T1000 (cell line): Measurements from ENCODE around the gene MEGF11.
A peak's percentile ranks its signal among the peaks of the same experiment; 100 is the strongest.

Experiments used
- DNase-seq: peaks from one replicate; lab custom pipeline; 2025; ENCODE audit warnings: mixed read lengths; lab: John Stamatoyannopoulos, UW

MEGF11 gene

DNA sequence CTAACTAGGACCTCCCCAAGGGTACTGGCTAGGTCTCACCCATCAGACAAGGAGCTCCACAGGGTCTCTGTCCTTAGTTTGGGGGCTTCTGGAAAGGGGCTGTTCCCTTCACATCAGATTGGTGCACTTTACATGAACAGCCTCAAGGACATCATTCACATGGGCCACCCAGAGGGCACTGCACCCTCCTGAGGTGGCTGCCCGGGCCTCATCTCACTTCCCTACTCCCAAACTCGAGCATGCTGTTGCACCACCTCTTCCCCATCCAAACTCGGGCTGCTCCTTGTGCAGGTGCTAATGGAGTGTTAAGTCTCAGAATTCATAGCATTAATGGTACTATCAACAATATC is 336.2 kb downstream of the MEGF11 start:
- DNase-seq = no peak

DNA sequence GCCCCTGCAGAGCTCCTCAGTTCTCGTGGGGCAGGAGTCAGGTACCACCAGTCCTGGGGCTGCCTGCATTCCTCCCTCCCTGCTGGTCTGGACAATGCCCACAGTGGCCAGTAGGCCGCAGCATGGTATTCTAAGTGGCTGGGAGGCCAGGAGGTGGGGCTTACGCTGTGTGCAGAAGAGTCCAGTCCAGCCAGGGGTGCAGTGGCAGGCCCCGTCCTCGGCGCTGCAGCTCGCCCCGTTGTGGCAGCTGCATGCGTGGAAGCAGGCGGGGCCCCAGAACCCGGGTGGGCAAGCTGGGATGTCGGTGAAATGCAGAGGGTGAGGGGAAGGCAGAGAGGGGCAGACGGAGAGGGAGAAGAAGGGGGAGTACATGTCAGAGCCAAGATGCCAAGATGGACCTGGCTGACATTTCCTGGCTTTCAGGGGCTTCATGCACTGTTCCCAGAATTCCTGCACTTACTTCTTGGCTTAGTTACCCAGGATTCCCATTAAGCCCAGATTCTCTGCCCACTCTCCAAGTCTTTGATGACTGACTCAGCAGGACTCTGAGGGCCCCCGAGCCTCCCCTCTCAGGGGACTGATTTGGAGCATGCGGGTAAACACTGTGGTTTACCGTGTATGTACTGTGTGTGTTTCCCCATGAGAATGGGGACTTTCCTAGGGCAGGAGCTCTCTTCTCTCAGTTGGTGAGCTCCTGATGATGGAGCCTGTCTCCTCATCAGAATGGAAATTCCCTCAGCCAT is 336.7 kb downstream of the MEGF11 start:
- DNase-seq = peak; percentile 60

DNA sequence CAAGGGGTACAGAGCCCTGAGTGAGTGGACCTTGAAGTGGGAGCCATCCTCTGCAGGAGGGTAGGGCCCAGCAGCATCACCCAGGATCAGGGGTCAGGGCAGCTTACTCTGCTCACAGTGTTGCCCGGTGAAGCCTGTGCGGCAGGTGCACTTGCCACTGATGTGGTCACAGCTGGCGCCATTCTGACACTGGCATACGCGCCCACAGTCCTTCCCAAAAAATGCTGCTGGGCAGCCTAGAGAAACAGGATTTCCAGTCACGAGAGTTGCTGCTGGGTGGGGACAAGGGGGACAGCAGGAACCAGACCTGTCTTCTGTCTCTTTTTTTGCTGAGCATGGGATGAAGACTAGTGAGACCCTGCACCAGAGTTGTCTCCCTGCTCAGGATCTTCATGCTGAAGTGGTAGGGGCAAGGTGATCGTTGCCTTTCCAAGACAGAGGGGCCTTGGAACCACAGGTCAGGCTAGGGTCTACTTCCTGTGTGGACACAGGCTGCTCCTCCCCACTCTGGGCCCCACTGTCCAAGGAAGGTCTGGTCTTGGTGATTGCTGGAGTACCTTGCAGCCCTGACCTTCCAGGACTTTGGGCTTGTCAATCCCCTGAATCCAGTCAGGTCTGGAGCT is 337.4 kb downstream of the MEGF11 start:
- no peak for DNase-seq

DNA sequence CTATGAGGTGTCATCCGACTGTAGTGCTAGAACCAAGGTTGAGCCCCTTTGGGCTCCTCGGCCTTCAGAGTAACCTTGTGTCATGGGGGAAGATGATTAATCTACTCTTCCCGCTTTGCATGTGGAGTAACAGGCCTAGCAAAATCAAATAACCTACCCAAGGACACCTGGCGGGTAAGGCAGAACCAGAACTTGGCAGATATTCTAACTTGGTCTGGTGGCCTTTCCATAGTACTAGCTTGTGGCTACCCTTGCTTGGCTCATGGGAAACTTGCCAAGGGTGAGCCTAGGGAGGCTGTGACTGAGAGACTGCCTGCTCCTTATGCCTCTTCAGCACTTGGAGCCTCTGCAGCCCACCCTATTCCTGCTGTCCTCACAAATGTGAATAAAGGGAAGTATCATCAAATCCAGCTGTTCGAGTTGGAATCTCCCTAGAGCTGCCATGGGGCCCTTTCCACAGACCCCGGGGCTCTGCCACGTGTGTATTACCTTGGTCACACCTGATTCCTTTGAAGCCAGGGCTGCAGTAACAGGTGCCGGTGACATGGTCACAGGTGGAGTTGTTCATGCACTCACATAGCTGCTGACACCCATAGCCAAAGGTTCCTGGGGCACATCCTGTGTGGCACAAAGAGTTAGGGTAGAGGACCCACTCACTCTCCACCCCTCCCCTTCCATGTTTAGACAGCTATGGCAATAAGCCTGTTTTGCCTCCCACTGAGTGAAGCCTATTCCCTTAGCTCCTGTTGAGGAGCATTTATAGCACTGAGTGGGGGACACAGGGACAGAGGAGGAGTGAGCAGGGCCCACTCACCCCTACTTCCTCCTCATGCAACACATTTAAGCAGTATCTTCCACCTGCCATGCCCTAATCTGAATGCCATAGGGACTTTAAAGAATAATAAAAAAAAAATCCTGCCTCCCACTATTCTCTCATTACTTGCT is 338.3 kb downstream of the MEGF11 start:
- DNase-seq = no peak

DNA sequence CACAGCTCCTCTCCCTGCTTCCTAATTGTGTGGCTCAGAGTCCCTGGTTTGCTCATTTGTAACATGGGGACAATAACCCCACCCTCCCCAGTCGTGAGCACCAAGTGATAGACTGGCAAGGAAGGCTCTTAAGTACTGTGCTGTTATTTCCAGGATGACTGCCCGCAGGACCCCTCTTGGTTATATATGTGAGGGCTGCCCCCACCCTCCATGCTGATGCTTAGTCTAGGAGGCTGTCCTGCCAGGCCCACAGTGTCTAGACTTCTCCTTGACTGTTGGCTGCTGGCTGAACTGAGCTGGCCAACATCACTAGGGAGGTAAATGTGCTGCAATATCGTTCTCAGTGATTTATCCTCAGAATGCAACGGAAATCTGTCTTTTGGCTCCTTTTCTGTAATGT is 339.2 kb downstream of the MEGF11 start:
- DNase-seq = no peak

DNA sequence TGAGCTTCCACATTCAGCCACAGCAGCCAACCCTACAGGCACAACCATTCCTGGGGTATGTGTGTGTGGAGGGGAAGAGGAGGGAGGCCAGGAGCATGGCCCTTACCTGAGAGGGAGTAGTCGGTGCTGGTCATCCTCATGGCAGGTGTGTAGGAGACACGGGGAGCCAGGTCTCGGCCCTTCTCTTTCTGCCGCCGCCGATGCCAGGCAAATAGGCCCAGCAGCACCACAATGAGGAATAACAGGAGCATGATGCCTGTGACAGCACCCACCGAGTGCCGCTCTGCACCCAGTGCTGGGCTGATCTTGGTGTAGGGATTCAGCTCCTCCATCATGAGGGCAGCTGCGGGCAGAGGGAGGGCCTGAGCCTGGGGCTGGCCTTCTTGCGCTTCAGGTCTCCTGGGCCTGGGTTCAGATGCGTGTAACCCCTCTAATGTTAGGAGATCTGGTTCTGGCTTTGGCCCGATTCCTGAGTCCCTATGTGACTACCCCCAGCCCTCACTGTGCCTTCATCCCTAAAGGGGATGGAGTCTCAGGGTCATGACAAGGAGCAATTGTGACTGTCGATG is 339.8 kb downstream of the MEGF11 start:
- no peak for DNase-seq

DNA sequence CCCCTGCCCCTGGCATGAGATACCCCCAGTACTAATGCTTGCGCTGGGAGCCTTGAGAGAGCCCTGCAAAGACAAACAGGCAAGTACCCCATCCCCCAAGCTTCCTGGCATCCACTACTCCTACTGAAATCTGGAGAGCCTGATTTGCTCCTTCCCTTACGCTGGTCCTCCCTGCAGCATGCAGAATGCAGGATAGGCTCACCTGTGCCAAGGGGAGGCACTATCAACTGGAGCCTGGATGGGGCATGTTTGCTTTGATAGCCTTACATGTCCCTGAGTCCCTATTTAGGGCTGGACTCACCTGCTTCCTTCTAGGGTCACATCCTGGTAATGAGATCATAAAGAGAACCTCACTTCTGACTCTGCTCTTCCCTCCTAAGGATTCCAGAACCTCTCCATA is 341.3 kb downstream of the MEGF11 start:
- DNase-seq = no peak

DNA sequence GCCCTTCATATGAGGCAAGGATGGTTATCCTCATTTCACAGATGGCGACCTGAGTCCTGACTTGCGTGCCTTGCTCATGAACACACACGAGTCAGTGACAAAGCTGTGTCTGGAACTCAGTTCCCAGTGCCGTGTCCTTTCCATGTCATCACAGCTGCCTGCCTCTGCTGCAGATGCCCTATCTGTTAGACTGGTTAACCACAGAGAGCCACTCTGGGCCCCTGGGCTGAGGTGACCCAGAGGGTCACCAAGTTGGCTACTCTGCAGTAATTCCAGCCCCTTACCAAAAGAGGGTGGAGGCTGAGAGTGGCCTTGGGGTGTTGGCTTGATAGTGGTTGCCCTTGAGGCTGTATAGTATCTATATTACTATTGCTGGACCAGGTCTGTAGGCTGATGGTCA is 343.2 kb downstream of the MEGF11 start:
- no peak for DNase-seq

DNA sequence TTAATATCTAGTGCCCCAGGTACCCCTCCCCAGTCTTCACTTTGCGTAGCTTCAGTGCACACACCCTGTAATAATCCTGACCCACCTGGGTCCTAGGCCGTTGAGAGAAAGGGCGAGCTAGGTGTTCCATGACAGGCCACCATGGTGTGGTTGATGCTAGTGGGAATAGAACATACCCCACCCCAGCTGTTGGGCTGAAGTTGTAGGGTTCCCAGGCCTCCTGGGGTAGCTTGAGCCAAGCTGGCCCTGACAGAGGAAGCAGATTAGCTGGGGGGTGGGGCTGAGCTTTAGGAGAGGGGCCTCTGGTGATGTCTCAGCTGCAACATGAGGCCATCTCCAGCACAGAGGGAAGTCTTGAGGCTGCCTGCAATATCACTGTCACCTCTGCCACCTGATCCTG is 343.7 kb downstream of the MEGF11 start:
- DNase-seq = no peak

DNA sequence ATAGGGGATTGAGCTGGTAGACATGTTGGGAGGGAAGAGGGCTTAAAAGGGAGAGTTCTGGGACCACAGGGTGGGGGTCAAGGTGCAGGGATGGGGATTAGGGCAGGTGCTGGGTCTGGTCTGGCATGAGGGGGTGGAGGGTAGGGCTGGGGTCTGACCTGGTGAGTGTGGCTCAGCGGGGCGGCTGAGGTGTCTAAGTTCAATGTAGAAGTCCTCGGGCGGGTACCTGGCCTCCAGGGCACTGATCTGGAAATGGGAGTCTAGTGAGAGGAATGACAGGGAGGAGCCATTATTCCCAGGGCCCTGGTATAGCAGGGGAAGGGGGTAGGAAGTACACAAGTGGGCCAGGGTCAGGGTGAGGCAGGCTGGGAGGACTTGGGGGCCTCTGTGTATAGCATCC is 344.7 kb downstream of the MEGF11 start:
- DNase-seq = no peak

DNA sequence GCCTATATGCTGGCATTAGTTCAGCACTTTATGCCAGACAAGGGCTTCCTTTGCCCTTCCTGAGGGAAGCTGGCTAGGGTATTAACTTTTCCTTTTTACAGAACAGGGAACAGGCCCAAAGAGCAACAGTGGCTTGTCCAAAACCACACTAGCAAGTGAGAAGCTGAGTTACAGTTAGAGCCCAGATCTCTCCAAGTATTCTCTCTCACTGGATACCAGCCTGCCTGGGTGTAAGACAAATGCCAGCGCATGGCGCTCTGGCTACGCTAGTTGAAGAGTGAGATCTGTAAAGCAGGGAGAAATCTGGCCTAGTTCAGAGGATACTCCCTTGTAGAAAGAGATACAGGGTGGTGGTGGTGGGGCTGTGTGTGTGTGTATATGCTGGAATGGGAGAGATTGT is 345.9 kb downstream of the MEGF11 start:
- no peak for DNase-seq

DNA sequence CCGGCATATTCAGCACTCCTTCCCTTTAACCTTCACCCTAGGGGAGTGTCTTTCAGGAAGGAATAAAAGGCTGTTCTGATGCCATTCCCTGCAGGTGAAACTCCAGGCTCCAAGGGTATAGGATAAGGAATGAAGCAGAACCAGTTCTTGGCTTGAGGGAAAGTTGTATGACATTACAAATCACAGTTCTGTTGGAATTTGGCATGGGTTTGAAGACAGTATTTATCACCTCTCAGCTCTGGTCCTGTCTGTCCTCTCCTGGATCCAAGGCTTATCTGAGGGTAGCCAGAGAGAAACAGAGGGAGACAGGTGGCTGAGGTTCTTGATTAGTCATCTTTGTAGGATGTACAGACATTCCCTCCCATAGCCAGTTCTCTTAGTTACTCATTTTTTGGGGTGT is 347.2 kb downstream of the MEGF11 start:
- DNase-seq = no peak

DNA sequence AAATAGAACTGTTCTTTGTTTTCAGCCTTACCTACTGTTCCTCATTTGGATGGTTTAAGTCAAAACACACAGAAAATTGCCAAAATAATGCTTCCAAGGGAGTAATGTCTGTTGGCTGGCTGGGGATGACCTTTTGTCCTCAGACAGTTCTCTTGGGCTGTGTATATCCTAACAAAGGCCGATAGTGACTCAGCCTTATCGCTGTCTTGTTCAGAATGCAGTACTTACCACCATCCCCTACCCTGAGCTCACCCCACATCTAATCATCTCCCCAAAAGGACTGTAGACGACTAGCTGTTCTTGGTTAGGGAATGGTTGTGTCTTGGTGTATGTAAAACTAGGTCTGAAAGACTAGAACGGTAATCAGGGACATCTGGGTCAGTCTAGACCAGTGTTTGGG is 349.2 kb downstream of the MEGF11 start:
- no peak for DNase-seq

DNA sequence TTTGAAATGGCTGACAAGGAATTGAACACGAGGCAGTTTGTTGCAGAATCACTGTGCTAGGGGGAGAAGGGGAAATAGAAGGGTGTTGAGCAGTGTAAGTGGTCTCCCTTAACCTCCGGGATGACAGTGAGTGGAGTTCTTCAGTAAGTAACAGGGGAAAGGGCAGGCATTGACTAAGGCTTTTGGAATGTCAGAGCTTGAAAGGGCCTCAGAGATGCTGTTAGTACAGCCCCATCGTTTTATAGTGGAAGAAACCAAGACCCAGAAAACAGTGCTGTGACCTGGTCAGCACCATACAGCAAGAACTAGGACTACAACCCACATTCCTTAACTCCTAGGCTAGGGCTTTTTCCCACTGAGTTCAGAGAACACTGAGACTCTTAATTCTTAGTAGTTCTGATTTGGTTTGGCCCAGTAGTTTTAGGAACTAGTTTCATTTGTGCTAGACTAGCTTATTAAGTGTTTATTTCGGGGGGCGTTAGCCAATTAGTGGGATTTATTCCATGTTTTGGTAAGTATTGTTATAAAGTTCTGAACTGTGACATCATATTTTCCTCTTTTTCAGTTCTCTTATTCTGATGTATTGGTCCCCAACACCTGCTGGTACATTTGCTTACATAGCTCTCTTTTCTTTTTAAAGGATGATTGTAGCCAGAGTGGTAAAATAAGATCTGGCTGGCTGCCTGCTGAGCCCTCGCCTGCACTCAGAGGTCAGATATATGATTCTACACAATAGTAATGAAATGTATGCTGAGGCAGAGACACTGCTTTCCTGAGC is 350.1 kb downstream of the MEGF11 start:
- DNase-seq = no peak

DNA sequence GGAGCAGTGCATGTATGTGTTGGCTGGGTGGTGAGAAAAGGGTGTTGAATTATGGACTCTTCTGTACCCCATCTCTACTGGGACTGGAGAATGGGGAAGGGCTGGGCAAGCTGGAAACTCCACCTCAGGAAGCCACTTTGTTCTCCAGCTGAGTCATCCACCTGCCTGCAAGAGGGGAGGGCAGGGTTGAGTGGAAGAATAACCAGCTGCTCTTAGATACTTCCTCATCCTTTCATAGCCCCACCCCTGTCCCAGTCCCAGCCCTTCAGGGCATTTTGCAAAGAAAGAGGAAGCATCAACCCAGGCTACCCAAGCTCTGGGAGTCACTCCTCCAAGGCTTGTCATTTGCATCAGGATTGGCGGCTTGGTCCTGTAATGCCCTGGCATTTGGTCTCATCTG is 351.2 kb downstream of the MEGF11 start:
- DNase-seq = no peak

DNA sequence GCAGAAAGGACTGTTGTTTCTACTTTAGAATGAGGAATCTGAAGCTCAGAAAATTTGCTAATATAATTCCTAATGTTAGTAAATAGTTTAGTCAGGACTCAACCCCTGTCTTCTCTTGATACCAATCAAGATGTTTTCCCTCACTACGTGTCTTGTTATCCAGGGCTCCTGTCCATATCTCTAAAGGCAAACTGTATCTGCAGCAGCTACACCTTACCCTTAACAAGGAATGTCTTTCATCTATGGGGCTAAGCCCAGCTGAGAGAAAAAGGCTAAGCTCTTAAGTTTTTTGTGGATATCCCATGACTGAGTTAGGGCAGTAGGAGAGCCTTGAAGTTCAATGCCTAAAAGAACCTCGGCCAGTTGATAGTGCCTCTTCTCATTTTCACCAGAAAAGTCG is 351.7 kb downstream of the MEGF11 start:
- DNase-seq = no peak

DNA sequence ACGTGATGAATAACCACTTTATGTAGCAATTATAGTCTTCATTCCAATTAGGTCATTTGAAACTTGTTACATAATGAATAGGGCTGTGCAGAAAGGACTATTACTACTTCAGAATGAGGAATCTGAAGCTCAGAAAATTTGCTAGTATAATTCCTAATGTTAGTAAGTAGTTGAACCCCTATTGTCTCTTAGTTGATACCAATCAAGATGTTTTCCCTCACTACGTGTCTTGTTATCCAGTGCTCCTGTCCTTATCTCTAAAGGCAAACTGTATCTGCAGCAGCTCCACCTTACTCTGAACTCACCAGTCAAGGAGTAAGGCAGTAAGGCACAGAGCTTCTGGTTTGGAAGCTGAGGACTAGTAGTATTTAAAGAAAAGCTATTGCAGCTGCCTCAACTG is 352.2 kb downstream of the MEGF11 start:
- no peak for DNase-seq

DNA sequence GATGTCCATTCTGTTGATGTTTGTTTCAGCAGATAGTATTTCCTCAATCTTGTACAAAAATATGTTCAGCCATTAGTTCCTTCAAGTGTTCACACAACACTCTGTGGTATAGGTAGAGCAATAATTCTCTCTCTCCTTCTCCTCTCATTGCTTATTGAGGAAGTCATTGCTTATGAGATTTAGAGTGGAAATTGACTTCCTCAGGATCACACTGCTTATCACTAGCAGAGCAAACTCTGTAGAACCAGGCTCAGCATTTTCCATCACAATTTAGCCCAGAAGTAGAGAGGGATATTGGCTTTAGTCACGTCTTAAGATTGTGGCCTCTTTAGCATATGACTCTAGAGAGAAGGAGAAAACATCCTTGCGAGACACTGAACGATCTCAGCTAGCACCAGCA is 353.1 kb downstream of the MEGF11 start:
- DNase-seq = no peak

DNA sequence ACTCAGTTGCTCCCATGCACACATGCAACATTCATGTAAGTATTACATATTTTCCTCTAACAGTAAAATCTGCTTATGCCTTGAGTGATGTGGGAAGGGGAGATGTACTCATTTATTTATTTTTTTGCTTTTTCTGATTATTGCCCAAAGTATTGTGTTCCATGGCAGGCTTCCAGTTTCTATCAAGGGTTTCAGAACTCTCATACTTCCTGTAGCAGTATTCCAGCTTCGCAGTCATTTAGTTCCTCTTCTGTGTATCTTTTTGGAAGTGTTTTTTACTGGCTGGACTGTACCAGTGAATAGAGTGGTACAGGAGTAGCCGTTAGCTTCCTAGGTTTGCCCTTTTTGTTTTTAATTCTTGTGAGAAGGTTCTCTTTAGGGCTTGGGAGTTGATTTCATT is 357.3 kb downstream of the MEGF11 start:
- DNase-seq = no peak

DNA sequence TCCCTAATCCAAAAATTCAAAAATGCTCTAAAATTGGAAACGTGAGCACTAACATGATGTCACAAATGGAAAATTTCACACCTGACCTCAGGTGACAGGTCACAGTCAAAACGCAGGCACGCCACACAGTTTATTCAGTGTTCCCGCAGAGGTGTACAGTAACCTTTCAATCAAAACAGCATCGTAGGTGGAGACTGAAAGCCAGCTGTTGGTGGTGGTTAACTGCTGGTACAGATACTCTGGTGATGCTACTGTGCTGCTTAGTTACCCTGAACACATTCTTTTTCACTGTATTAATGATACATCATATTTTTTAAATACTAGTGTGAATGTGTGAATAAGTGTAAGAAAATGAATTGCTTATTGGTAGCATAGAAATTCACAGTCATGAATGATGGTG is 360.5 kb downstream of the MEGF11 start:
- no peak for DNase-seq

DNA sequence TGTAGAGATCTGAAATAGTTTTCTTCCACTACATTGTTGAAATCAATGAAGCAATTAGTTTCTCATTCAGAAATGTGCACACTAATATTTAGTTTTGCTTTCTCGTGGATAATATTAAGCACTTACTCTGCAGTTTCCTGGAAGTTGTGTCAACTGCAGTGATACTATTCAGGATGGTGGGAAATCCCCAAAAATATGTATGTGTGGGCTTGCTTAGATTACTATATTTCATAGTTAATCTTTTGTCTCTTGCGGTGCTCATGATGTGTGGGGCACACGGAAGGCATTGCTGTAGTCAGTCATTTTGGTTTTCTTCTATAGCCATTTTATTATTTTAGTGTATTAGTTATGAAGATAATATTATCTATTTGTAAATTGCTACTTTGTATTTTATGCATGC is 364.6 kb downstream of the MEGF11 start:
- DNase-seq = no peak

DNA sequence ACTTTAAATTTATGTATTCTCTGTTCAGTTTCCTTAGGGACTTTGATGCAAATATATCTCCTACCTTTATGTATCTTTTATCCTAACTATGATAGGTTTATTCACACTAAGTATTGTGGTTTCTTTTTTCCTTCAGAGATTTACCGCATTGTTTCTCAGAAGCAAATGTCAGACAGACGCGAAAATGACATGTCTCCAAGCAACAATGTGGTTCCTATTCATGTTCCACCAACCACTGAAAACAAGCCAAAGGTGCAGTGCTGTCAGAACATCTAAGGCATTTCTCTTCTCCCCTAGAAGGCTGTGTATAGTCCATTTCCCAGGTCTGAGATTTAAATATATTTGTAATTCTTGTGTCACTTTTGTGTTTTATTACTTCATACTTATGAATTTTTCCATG is 366.0 kb downstream of the MEGF11 start:
- DNase-seq = no peak
